Measurements from ENCODE around the gene ABCF2.

The ABCF2 gene

GRCh38 chr7:151271699-151272355 is 44.8 kb upstream of the ABCF2 start:
- WGBS: 46% methylated on average over 7 of the region's 7 CpGs

GRCh38 chr7:151269511-151269910 is 42.5 kb upstream of the ABCF2 start:
- Histone ChIP-seq H3K36me3 (ENCODE audit: control insufficient read depth in 1 of 2, insufficient read depth in 2 of 2, low read depth in 1 of 2, low read length in 2 of 2) (peaks cover 0 to 4% of the 10 kb centered on the region in 2 experiments), H3K4ac (ENCODE audit: low read depth in 1 of 2, low read length in 2 of 2) (no peak overlapping the region), H2AK5ac (ENCODE audit: low read length, severe bottlenecking) (no peak overlapping the region), H4K8ac (ENCODE audit: low read length) (no peak overlapping the region), H3K18ac (ENCODE audit: low read depth in 1 of 2, low read length in 2 of 2) (no peak overlapping the region), H3K79me1 (replicated peaks; ENCODE audit: low read length, poor library complexity, severe bottlenecking) (no peaks in the 10 kb centered on the region), H2BK15ac (ENCODE audit: low read depth, poor library complexity, severe bottlenecking) (no peak overlapping the region), H3K23ac (ENCODE audit: low read length in 2 of 2) (no peak overlapping the region), H3K27me3 (ENCODE audit: control insufficient read depth in 1 of 2, insufficient read depth in 1 of 2, low read length in 2 of 2) (peaks cover 40 to 51% of the 10 kb centered on the region in 2 experiments), H2BK120ac (ENCODE audit: low read depth, low read length) (no peak overlapping the region), H3K27ac (ENCODE audit: low read length, poor library complexity, severe bottlenecking) (no peak overlapping the region), H3K4me1 (ENCODE audit: control insufficient read depth, insufficient read depth, low read depth, low read length) (peaks cover 2% of the 10 kb centered on the region), H3K4me3 (ENCODE audit: insufficient read depth in 1 of 2, low read depth in 1 of 2, low read length in 2 of 2) (no peak overlapping the region), H3K4me2 (ENCODE audit: low read length, poor library complexity, severe bottlenecking) (no peak overlapping the region), H2BK12ac (ENCODE audit: low read length in 2 of 2) (no peak overlapping the region), H3K9me3 (ENCODE audit: control insufficient read depth, low read length) (no peaks in the 10 kb centered on the region), H4K91ac (ENCODE audit: low read length) (peak overlapping the region; percentile 43), H2AFZ (ENCODE audit: low read depth, low read length) (no peak overlapping the region), H3K9ac (ENCODE audit: low read length) (no peak overlapping the region), H3K14ac (ENCODE audit: low read length in 2 of 2) (no peak overlapping the region), H2BK5ac (ENCODE audit: low read depth, low read length, poor library complexity, severe bottlenecking) (no peak overlapping the region)
- no peak for DNase-seq
- WGBS: 91% methylated on average over 10 of the region's 10 CpGs

More at GRCh38 chr7:151271699-151272355, 44.8 kb upstream of the ABCF2 start:
- H3K23ac ChIP-seq (ENCODE audit: low read length in 2 of 2): no peak overlapping the region
- no peak overlapping the region for H2BK5ac ChIP-seq (ENCODE audit: low read depth, low read length, poor library complexity, severe bottlenecking)
- H2AK5ac ChIP-seq (ENCODE audit: low read length, severe bottlenecking): no peak overlapping the region
- peak overlapping the region in 1 of 2 experiments; percentile 59 for H3K18ac ChIP-seq (ENCODE audit: low read depth in 1 of 2, low read length in 2 of 2)
- peaks cover 10% of the 10 kb centered on the region for H3K4me1 ChIP-seq (ENCODE audit: control insufficient read depth, insufficient read depth, low read depth, low read length)
- no peak overlapping the region for H2AFZ ChIP-seq (ENCODE audit: low read depth, low read length)
- H3K4me2 ChIP-seq (ENCODE audit: low read length, poor library complexity, severe bottlenecking): no peak overlapping the region
- peak; percentile 85 for DNase-seq
- peak overlapping the region; percentile 19 for H2BK120ac ChIP-seq (ENCODE audit: low read depth, low read length)
- H4K8ac ChIP-seq (ENCODE audit: low read length): peak overlapping the region; percentile 86
- no peaks in the 10 kb centered on the region for H3K79me1 ChIP-seq (replicated peaks; ENCODE audit: low read length, poor library complexity, severe bottlenecking)
- peak overlapping the region; percentile 17 for H2BK15ac ChIP-seq (ENCODE audit: low read depth, poor library complexity, severe bottlenecking)
- H4K91ac ChIP-seq (ENCODE audit: low read length): peak overlapping the region; percentile 76
- H3K27ac ChIP-seq (ENCODE audit: low read length, poor library complexity, severe bottlenecking): no peak overlapping the region
- no peak overlapping the region for H3K14ac ChIP-seq (ENCODE audit: low read length in 2 of 2)
- H2BK12ac ChIP-seq (ENCODE audit: low read length in 2 of 2): peak overlapping the region in 1 of 2 experiments; percentile 96
- no peak overlapping the region for H3K9ac ChIP-seq (ENCODE audit: low read length)
- H3K4me3 ChIP-seq (ENCODE audit: insufficient read depth in 1 of 2, low read depth in 1 of 2, low read length in 2 of 2): no peak overlapping the region
- peak overlapping the region in 1 of 2 experiments; percentile 57 for H3K4ac ChIP-seq (ENCODE audit: low read depth in 1 of 2, low read length in 2 of 2)
- no peaks in the 10 kb centered on the region for H3K9me3 ChIP-seq (ENCODE audit: control insufficient read depth, low read length)
- H3K27me3 ChIP-seq (ENCODE audit: control insufficient read depth in 1 of 2, insufficient read depth in 1 of 2, low read length in 2 of 2): peaks cover 50 to 62% of the 10 kb centered on the region in 2 experiments
- peaks cover 0 to 4% of the 10 kb centered on the region in 2 experiments for H3K36me3 ChIP-seq (ENCODE audit: control insufficient read depth in 1 of 2, insufficient read depth in 2 of 2, low read depth in 1 of 2, low read length in 2 of 2)

DNA sequence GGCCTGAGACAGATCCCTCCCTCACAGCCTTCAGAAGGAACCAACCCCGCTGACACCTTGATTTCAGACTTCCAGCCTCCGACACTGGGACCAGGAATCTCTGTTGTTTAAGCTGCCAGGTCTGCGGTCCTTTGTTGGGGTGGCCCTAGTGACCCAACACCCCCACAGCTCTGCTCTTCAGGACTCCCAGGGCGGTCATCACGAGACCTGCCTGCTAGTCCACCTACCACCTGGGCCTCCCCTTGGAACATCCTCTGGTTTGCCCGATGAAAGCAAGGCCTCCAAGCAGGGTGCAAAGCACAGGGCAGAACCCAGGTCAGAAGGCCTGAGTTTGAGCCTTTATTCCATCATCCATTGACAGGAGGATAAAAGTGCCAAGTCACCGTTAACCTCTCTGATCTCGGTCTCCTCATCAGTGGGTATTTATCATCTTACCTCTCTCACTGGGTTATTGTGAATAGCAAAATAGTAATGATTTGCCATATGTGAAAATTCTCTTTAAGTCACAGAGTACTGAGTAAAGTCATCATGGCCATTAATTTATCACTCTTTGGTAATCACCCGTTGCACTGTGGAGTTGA is 38.4 kb upstream of the ABCF2 start:
- Histone ChIP-seq H2BK120ac (ENCODE audit: low read depth, low read length) (no peak overlapping the region), H3K14ac (ENCODE audit: low read length in 2 of 2) (no peak overlapping the region), H3K27me3 (ENCODE audit: control insufficient read depth in 1 of 2, insufficient read depth in 1 of 2, low read length in 2 of 2) (peaks cover 69 to 74% of the 10 kb centered on the region in 2 experiments), H3K27ac (ENCODE audit: low read length, poor library complexity, severe bottlenecking) (no peak overlapping the region), H3K79me1 (replicated peaks; ENCODE audit: low read length, poor library complexity, severe bottlenecking) (no peaks in the 10 kb centered on the region), H3K9me3 (ENCODE audit: control insufficient read depth, low read length) (no peaks in the 10 kb centered on the region), H3K4ac (ENCODE audit: low read depth in 1 of 2, low read length in 2 of 2) (no peak overlapping the region), H3K9ac (ENCODE audit: low read length) (no peak overlapping the region), H2BK15ac (ENCODE audit: low read depth, poor library complexity, severe bottlenecking) (no peak overlapping the region), H3K4me1 (ENCODE audit: control insufficient read depth, insufficient read depth, low read depth, low read length) (peaks cover 2% of the 10 kb centered on the region), H3K18ac (ENCODE audit: low read depth in 1 of 2, low read length in 2 of 2) (no peak overlapping the region), H3K4me3 (ENCODE audit: insufficient read depth in 1 of 2, low read depth in 1 of 2, low read length in 2 of 2) (no peak overlapping the region), H2BK5ac (ENCODE audit: low read depth, low read length, poor library complexity, severe bottlenecking) (no peak overlapping the region), H2AFZ (ENCODE audit: low read depth, low read length) (no peak overlapping the region), H4K8ac (ENCODE audit: low read length) (no peak overlapping the region), H3K4me2 (ENCODE audit: low read length, poor library complexity, severe bottlenecking) (no peak overlapping the region), H2BK12ac (ENCODE audit: low read length in 2 of 2) (no peak overlapping the region), H4K91ac (ENCODE audit: low read length) (no peak overlapping the region), H3K23ac (ENCODE audit: low read length in 2 of 2) (no peak overlapping the region), H3K36me3 (ENCODE audit: control insufficient read depth in 1 of 2, insufficient read depth in 2 of 2, low read depth in 1 of 2, low read length in 2 of 2) (no peaks in the 10 kb centered on the region), H2AK5ac (ENCODE audit: low read length, severe bottlenecking) (no peak overlapping the region)
- 84% methylated on average over 7 of the region's 9 CpGs for WGBS
- no peak for DNase-seq

GRCh38 chr7:151264615-151265014 is 37.6 kb upstream of the ABCF2 start:
- Histone ChIP-seq H3K14ac (ENCODE audit: low read length in 2 of 2) (no peak overlapping the region), H3K4me2 (ENCODE audit: low read length, poor library complexity, severe bottlenecking) (no peak overlapping the region), H2BK12ac (ENCODE audit: low read length in 2 of 2) (no peak overlapping the region), H3K18ac (ENCODE audit: low read depth in 1 of 2, low read length in 2 of 2) (no peak overlapping the region), H3K27ac (ENCODE audit: low read length, poor library complexity, severe bottlenecking) (no peak overlapping the region), H2AK5ac (ENCODE audit: low read length, severe bottlenecking) (no peak overlapping the region), H3K79me1 (replicated peaks; ENCODE audit: low read length, poor library complexity, severe bottlenecking) (no peaks in the 10 kb centered on the region), H3K23ac (ENCODE audit: low read length in 2 of 2) (no peak overlapping the region), H3K4me3 (ENCODE audit: insufficient read depth in 1 of 2, low read depth in 1 of 2, low read length in 2 of 2) (no peak overlapping the region), H4K8ac (ENCODE audit: low read length) (no peak overlapping the region), H3K4ac (ENCODE audit: low read depth in 1 of 2, low read length in 2 of 2) (no peak overlapping the region), H2BK5ac (ENCODE audit: low read depth, low read length, poor library complexity, severe bottlenecking) (no peak overlapping the region), H2AFZ (ENCODE audit: low read depth, low read length) (no peak overlapping the region), H3K9ac (ENCODE audit: low read length) (no peak overlapping the region), H2BK120ac (ENCODE audit: low read depth, low read length) (no peak overlapping the region), H2BK15ac (ENCODE audit: low read depth, poor library complexity, severe bottlenecking) (no peak overlapping the region), H3K36me3 (ENCODE audit: control insufficient read depth in 1 of 2, insufficient read depth in 2 of 2, low read depth in 1 of 2, low read length in 2 of 2) (no peaks in the 10 kb centered on the region), H3K4me1 (ENCODE audit: control insufficient read depth, insufficient read depth, low read depth, low read length) (no peaks in the 10 kb centered on the region), H3K9me3 (ENCODE audit: control insufficient read depth, low read length) (no peaks in the 10 kb centered on the region), H3K27me3 (ENCODE audit: control insufficient read depth in 1 of 2, insufficient read depth in 1 of 2, low read length in 2 of 2) (peaks cover 68 to 73% of the 10 kb centered on the region in 2 experiments), H4K91ac (ENCODE audit: low read length) (no peak overlapping the region)
- DNase-seq: no peak
- WGBS: 73% methylated on average over 5 of the region's 5 CpGs
